Measurements from ENCODE around the gene COPS7A.

COPS7A gene

GRCh38 chr12:6770094-6770493, 46.2 kb downstream of the COPS7A start:
- no peak for DNase-seq (ENCODE audit: low read depth)

- no peak for DNase-seq (ENCODE audit: low read depth)
These were observed 46.8 kb downstream of the COPS7A start for GRCh38 chr12:6770600-6770999.

GRCh38 chr12:6771091-6771495, 47.2 kb downstream of the COPS7A start:
- peak; percentile 25 for DNase-seq (ENCODE audit: low read depth)

- no peak for DNase-seq (ENCODE audit: low read depth)
These were observed 47.9 kb downstream of the COPS7A start for GRCh38 chr12:6771509-6772330.

- DNase-seq (ENCODE audit: low read depth): no peak
These were observed 48.5 kb downstream of the COPS7A start, which contains the start of gene LAG3 for GRCh38 chr12:6772331-6772695. TSS of gene LAG3 (plus strand) at chr12:6772520. CDS start at chr12:6772853, 333 bp downstream.

GRCh38 chr12:6772726-6773589, 49.1 kb downstream of the COPS7A start:
- DNase-seq (ENCODE audit: low read depth): no peak

GRCh38 chr12:6773590-6774351, 49.9 kb downstream of the COPS7A start:
- no peak for DNase-seq (ENCODE audit: low read depth)

- no peak for DNase-seq (ENCODE audit: low read depth)
These were observed 50.7 kb downstream of the COPS7A start for GRCh38 chr12:6774499-6775062.

- no peak for DNase-seq (ENCODE audit: low read depth)
These were observed 51.6 kb downstream of the COPS7A start for GRCh38 chr12:6775185-6776174.

- DNase-seq (ENCODE audit: low read depth): no peak
These were observed 53.5 kb downstream of the COPS7A start for GRCh38 chr12:6777386-6777785.

GRCh38 chr12:6778217-6778573, 54.3 kb downstream of the COPS7A start:
- peak; percentile 35 for DNase-seq (ENCODE audit: low read depth)

- DNase-seq (ENCODE audit: low read depth): peak; percentile 95
These were observed 55.0 kb downstream of the COPS7A start for GRCh38 chr12:6778574-6779550.

GRCh38 chr12:6779708-6780432, 56.0 kb downstream of the COPS7A start:
- no peak for DNase-seq (ENCODE audit: low read depth)

GRCh38 chr12:6780573-6780972, 56.7 kb downstream of the COPS7A start:
- DNase-seq (ENCODE audit: low read depth): no peak
